GM19238 (cell line): ENCODE data around the gene MICALL2.
A peak's percentile ranks its signal among the peaks of the same experiment; 100 is the strongest.

Experiments
- DNase-seq: peaks from one replicate; pipeline ENCODE4 v3.0.0; 2011; ENCODE audit warnings: low spot score; ENCODE audit not compliant: insufficient read length

MICALL2 gene

DNA sequence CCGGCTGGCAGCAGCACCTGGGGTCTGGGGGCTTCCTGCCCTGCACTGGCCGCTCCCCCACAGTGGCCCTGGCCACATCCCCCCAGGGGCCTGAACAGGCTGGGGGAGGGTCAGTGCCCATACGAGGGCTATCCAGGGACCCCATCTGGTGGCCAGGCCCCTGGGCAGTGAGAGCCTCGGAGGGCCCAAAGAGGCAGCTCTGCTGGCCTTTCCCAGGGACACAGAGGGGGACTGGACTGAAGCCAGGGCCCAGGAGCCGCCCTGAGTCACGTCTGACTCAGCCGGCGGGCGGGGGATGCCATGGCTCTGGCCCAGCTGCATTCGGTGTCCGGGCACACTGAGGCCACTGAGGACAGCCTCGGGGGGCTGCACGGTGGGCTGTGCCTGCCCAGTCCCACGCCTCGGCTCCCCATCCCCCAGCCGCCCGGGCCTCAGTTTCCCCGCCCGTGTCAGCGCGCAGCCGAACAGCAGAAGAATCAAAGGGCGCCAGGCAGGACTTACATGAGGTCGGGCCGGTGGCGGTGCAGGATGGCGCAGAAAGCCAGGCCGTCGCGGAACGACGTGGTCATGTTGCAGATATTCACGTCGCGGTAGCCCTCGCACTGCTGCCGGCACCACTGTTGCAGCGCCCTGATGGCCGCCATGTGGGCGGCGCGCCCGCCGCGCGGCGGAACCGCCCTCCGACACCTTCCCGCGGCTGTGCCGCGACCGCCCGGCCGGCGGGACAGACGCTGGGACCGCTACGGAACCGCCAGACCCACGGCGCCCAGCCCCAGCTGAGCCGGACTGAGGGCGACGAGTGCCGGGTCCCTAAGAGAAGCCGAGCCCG, at the start of gene MICALL2:
TSS of gene MICALL2 (minus strand) at position 788 of the 829 bp plus-strand sequence. CDS start at position 644, 144 bp downstream.
- no peak for DNase-seq

DNA sequence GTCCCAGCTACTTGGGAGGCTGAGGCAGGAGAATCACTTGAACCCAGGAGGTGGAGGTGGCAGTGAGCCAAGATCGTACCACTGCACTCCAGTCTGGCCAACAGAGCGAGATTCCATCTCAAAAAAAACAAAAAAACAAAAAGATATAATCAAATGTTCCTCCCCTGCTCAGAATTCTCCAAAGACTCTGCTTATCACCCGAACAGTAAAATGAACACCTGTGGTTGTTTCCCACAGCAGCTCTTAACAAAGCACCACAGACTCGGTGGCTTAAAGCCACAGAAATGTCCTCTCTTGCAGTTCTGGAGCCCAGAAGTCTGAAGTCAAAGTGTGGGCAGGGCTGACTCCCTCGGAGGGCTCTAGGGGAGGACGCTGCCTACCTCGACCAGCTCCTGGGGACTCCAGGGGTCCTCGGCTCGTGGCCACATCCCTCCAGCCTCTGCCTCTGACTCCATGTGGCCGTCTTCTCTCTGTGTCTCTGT, 49.0 kb upstream of the MICALL2 start:
- no peak for DNase-seq

DNA sequence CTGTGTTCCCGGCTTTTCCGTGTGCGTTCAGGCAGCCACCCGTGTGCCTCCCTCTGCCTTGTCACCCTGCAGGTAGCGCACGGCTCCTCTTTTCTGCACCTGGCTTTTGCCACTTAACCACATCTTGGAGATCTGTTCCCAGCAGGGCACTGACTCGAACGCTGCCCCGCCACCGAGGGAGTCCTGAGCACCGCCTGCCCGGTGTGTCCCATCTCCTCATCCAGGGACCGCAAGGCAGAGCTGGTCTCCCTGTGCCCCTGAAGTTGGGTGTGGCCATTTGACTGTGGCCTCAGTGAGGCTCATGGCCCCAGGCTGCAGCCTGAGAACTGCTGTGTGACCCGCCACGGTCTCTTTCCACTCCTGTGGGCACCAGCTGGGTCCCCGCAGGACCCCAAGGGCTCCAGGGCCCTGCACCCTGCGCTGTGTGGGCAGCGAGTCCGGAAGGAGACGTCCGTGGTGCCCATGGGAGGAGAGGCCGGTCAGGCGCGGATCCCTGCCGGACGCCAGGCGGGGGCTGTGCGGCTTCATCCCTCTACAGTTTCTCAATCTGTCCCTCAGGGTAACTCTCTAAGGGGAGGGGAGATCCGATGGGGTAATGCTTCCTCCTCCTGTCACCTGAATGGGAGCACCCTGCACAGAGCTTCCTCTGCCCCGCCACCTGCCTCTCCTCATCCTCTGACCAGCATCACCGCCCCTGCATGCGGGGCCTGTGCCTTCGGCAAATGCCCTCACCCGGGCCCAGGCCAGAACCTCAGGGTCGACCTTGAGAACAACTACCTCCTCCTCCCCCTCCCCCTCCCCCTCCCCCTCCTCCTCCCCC, 46.7 kb upstream of the MICALL2 start:
- no peak for DNase-seq

DNA sequence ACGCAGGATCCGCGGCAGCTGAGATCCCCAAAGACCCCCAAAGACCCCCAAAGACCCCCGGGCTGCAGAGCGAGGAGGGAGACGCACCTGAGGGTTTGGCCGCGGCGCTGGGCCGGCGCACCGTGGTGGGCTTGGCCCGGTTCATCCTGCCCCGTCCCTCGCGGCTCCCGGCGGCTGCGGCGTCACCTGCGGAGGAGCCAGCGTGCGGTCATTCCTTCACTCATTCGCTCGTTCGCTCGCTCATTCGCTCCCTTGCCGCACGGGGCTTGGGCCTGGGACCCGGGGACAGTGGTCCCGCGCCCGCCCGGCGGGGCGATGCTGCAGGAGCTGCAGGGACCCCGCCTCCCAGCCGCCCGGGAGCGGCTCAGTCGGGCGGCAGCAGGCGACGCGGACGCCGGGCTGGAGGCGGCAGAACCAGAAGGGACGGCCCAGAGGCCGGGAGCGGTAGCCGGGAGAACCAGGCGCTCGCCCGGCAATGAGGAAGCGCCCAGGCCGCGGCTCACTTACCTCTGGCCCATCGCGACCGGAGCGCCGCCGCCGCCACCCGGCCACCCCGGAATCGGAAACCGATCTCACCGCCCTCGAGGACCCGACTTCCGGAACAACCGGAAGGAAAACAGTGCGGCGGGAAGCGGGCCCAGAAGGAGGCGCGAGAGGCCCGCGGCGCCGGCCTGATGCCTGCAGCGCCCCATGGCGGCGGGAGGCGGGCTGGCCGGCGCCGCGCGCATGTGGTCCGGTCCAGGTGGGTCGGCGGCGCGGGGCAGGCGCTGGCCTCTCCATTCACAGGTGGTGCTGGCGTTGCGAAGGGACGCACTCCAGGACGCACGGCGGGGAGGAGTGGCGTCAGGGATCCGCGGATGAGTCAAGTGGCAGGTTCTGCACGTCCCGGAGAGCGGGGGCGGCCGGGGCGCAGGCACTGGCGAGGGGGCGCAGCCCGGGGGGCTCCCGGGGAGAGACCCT, 44.8 kb upstream of the MICALL2 start, which contains the start of gene INTS1:
TSS of gene INTS1 (minus strand) at position 574 of the 960 bp plus-strand sequence. CDS start at position 145, 429 bp downstream.
- DNase-seq, result peak; percentile 98

DNA sequence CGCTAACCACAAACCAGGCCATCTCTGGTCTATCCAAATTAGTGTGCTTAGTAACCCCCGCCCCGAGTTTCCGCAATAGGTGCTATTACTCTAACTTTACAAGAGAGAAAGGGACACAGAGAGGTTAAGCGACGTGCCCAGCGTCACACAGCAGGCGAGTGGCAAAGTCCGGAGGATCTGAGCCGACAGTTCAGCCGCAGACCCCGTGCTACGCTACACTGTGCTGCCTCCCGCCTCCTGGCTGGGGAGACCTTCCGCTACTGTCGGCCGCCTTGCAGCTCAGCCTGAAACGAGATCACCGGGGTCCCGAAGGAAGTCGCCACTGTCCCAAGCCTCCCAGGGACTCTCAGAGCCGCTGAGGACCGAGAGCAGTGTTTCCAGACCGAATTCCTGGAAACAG, 44.1 kb upstream of the MICALL2 start:
- DNase-seq, result no peak

DNA sequence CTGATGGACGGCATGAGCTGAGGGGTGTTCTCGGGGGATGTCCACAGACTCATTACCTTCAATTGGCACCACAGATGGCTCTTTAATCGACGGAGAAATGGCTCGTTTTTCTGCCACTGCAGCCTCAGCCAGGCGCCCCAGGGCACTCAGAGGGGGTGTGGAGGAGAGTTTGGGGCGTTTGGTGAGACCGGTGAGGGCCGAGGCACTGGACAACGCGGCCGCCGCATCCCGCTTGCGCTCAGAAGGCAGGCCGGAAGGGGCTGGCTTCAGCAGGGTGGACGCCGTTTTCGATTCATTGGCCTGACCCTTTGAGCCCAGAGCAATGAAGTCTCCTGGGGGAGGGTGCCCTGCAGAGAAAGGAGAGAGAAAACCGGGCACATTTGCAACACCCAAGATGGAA, 43.6 kb upstream of the MICALL2 start:
- DNase-seq, result no peak

DNA sequence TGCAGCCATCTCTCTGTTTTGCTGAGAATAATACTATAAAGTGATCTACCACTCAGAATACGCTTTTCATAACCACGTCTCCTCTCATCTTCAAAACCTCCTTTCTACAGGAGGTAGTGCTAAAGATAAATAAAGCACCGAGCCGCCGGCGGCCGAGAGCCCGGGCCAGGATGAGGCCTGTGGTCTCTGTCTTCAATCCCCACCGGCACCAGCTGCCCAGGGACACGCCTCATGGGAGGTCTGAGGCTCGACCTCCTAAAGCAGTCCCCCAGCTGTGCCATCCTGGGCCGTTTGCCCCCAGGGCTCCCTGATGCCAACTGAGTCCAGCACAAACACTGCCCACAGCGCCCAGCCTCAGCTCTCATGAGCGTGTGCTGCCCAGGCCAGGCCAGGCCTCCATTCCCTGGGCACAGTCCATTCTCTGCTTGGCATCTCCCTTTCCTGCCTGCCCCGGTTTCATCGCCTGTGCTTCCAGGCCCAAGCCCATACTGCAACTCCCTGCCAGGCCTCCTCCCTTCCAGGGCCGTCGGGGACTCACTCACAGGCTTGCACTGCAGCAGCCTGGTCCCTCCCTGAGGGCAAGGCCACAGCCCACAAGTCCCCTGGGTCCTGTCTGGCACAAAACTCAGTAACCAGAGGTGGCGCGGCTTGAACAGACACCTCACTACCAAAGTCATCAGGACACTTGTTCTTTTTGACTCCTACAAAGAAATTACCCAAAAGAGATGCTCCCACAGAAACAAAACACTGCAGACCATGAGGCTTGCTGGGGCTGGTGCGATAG, 42.4 kb upstream of the MICALL2 start:
- no peak for DNase-seq

DNA sequence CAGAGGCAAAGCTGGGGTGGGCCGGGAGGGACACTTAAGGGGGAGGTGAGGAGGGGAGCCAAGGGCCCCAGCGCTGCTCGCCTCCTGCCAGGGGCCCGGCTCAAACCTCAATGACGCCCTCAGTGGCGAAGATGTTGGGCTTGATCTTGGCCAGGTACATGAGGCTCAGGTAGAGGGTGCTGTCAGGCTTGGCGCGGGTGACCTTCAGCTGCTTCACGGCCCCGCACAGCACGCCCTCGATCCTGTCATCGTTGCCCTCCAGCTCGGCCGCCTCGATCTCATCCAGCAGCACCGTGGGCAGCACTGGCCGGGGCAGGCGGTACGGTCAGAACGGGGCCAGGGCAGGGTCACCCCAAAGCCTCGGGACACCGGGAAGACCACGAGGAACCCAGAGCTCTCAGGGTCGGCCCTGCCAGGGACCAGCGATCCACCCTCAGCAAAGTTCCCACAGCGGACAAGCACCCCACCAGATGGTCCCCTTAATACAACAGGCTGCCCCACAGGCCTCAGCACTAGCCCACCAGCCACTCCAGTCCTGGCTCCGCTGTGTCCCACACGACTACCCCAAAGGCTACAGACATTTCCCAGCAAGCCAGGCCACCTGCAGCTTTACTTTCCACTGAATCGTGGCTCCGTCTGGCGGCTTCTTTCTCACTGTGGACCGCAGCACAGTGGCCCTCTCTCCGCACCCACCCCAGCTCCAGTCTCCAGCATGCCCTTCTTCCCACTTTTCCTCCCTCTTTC, 41.0 kb upstream of the MICALL2 start:
- no peak for DNase-seq

DNA sequence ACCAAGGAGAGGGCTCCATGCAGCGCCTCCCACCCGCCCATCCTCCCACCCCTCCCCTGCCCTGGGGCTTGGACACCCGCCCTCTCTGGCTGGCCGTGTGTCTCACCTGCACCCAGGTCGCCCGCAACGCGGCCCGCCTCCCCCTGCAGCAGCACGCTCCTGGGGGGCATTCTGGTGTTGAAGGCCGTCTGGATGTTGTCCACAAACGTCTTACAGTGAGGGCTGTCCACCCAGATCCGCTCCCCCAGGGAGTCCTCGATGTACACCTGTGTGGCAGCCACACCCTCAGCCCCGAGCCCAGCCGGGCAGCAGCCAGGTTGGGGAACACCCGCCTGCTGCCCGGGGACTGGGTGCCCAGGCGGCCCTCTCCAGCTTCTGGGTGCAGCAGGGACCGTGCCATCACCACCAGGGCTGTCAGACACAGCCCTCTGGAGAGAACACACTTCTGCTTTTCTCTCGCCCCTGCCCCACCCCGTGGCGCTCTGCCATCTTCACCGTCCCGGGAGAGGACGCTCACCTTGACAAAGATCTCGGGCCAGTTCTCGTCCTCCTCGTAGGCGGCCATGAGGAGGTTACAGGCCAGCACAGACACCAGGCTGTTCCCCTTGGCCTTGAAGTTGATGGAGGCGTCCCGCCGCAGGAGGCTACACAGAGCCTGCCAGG, 40.2 kb upstream of the MICALL2 start:
- DNase-seq, result no peak

DNA sequence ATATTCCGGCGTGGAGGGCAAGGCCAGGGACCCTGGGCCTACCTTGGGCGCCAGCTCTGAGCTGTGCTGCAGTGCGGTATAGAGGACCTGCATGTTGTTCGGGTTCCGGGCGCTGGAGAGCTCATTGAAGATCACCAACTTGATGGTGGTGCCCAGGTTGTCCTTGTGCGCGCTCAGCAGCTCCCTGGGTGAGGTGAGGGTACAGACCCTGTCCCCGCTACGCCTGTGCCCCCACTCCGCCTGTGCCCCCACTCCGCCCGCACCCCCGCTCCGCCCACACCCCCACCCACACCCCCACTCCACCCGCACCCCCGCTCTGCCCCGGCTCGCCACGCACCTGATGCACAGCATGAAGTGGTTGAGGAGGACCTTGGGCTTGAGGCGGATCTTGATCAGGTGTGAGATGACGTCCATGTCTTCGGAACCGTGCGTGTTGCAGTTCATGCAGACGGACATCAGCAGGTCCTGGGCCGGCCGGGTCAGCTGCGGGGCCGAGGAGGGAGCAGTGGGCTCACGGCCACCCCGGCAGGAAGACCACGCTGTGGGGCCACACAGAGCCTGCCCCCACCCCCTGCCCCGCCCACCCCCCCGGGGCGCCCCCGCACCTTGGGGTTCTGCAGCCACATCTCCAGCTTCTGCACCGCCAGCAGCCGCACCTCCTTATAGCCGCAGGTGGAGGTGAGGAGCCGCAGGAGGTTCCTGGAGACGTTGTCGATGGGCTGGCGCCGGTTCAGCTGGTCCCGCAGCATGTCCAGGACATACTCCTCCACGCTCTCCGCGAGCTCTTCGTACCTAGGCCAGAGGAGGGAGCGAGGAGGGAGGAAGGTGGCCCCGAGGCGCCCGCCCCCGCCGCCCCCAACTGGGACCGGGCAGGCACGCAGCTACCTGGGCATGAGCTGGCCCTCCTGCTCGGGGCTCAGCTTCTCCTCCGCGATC, 39.4 kb upstream of the MICALL2 start:
- no peak for DNase-seq

DNA sequence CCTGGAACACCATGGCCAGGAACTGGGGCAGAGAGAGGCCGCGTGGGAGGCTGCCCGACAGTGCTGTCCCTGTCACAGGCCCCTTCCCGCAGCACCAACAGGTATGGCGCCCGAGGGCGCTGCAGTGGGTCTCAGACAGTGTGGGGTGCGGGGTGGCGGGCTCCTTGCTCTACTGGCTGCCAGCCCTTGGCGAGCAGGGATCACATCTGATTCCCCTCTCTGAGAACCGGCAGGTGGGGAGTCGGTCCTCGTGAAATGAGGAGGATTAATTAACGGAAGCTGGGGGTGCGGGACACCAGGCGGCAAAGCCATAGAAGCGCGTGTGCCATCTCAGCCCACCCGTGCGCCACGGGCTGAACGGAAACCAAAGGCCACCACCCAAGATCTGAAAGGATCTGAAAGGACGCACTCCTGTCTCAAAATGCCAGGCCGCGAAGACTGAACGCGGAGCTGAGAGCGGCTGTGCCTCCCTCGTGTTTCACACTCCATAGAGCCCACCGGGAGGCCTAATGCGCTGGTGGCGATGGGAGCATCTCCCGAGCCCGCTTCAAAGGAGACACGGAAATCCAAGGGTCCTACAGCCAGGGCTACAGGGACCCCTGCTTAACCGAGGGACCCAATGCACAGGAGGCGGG, 38.1 kb upstream of the MICALL2 start:
- no peak for DNase-seq

DNA sequence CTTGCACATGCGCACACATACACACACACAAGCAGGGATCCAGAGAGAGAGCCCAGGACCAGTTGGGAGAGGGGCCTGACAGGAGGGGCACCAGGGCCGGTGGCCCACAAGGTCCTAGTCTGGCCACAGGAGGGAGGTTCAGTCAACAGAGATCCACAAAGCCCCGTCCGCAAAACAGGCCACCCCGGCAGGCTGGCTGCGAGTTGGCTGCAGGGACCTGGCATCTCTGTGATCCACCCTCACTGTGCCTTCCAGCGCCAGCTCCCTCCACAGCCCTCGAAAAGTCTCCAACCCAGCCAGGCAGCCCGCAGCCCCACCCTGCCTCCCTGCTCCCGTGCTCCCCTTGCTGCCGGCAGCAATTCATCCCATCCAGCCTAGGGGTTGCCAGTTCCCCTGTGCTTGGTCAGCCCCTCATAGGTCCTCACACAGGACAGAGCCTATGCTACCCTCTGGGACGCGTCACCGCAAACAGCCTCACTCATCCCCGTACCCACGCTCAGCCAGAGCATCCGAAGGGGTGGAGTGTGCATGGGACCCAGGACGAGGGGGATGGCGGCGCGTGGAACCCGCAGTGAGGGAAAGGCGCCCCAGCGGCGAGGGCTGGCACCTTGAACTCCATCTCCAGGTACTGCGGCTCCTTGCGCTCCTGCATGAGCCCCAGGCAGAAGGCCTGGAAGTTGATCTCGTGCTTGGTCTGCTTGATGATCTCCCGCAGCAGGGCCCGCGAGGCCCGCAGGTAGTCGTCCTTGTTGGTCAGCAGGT, 37.4 kb upstream of the MICALL2 start:
- no peak for DNase-seq

DNA sequence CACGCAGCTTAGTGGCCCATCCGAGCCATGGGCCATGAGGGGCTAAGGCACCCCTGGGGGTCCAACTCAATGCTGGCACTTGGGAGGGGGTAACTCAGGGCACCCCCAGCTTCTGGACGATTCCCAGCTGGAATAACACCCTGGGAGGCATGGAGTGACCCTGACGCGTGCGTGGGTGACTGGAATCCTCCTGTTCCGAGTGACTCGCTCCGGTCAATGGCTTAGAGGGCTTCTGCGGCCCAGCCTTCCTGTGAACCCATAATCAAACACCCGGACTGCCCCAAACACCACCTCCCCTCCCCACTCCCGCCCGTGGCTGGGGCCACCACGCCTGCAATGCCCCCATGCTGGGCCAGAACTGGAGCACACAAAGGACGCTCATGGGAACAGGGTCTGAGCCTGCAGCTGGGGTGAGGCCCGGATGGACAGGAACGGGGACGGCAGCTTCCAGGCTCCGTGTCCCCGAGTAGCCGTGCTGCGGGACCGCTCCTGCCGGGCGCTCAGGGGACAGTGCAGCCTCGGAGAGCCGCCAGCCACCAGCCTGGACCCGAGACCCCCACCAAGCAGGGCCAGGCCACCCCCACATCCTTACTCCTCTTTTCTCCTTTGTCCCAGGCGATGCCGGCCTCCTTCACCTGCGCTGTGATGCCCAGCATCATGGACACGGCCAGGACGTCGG, 36.4 kb upstream of the MICALL2 start:
- no peak for DNase-seq

DNA sequence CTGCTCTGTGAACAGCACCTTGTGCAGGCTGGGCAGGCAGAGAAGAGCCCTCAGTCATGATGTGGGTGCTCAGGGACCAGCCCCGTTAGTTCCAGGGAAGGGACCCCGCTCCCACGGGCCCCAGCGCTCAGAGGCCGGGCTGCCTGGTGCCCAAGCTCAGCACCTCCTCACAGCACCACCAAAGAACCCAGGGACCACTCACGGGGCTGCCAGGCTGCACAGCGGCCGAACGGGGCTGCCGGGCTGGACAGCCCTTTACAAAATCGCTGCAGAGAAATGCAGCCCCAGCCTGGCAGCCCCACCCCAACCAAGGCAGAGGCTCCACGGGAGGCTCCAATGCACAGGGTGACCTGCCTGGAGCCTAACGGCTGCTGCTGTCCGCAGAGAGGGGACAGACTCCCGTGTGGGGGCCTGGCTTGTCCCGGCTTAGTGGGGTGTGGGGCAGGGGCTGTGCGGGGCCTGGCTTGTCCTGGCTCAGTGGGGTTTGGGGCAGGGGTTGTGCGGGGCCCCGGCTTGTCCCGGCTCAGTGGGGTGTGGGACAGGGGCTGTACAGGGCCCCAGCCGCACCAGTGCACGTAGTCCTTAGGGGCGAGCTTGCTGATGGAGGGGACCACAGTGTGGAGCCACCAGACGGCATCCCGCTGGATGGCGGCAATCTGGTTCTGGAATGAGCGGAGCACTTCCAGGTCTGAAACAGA, 35.7 kb upstream of the MICALL2 start:
- no peak for DNase-seq

DNA sequence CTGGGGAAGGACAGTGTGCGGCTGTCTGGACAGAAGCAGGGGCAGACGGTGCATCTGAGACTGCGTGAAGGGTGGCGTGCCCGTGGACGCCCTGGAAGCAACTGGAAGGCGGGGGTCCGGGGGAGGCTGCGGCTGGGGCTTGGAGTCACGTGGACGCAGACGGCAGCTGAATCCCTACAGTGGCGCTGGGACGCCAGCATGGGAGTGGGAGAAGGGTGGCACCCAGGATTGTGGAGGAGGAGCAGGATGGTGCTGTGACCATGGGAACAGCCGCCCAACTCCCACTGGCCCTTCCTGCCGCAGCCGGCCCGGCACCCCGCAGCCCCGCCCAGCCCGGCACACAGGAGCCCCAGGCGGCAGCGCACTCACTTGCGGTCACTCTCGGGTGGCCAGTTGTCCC, 35.2 kb upstream of the MICALL2 start:
- DNase-seq, result no peak

DNA sequence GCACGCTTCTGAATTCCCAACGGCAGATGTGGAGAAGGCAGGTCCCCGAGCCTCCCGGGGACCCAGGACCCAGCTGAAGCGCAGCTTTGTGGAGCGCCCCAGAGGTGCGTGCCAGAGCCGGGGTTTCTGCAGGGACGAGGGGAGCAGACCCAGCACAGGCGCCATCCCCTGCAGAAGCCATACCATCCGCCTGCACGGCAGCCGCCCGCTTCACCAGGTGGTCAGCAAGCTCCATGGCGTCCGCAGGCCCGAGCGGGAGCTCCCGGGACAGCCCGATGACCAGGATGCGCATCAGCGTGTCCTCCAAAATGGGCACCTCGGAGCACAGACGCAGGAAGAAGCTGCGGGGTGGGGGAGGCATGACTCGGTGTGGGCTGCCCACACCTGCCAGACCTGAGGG, 34.3 kb upstream of the MICALL2 start:
- no peak for DNase-seq
